ENCODE data around the gene TAMALIN.
"Not testable (repeated sequence)": the region's sequence is repeated elsewhere in the genome, so short reads cannot be mapped to it uniquely, and the experiment has no call there.

Gene TAMALIN

DNA sequence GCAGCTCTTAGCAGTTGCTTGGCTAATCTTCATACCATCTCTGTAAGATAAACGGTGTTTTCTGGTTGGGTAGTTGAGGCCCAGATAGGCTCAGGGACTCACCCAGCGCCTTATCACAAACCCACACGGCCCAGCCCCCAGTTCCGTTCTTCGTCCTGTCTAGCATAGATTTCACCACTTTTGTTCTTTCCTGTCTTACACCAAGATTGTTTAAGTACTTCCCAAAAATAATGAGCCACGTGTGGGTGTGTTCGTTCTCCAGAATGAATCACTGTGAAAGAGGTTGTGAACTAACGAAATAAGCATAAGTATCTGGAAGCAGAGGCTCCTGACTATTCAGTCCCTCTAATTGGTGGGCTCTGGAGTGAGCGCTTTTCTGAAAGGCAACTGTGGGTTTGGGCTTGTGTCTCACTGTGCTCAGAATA, 33.9 kb upstream of the TAMALIN start:
- peaks cover 43% of the 10 kb centered on the region for H3K36me3 ChIP-seq (ENCODE audit: insufficient read depth, low read length)
- no peaks in the 10 kb centered on the region for H3K9me3 ChIP-seq (ENCODE audit: low read length)
- no peak overlapping the region for H3K4me3 ChIP-seq (ENCODE audit: low read length)
- H3K27me3 ChIP-seq (ENCODE audit: insufficient read depth, low read length): no peaks in the 10 kb centered on the region
- H2AFZ ChIP-seq (ENCODE audit: low read depth, low read length): no peak overlapping the region
- no peaks in the 10 kb centered on the region for H3K4me1 ChIP-seq (ENCODE audit: insufficient read depth, low read length)

- H3K36me3 ChIP-seq (ENCODE audit: insufficient read depth, low read length): peaks cover 44% of the 10 kb centered on the region
- H3K27me3 ChIP-seq (ENCODE audit: insufficient read depth, low read length): no peaks in the 10 kb centered on the region
- H3K4me1 ChIP-seq (ENCODE audit: insufficient read depth, low read length): no peaks in the 10 kb centered on the region
- no peak overlapping the region for H2AFZ ChIP-seq (ENCODE audit: low read depth, low read length)
- H3K4me3 ChIP-seq (ENCODE audit: low read length): no peak overlapping the region
- H3K9me3 ChIP-seq (ENCODE audit: low read length): no peaks in the 10 kb centered on the region
These were observed 33.2 kb upstream of the TAMALIN start for GRCh38 chr12:51973560-51973959.

DNA sequence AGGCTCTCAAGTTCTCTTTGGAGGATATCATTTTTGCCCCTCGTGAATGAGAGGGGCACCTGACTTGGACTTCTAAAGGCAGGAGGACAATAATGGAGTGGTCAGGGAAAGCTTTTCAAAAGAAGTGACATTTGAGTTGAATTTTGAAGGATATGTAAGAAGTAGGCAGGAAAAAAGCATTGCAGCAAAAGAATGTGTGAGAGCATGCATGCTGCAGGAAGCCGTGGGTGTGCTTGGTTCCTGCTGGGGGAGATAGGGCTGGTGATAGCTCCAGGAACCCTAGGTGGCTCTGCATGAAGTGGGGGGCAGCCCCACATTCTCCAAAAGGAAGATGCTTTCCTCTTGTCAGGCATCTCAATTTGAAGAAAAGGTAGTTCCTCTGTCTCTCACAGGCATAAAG, 32.1 kb upstream of the TAMALIN start:
- Histone ChIP-seq H3K4me3 (ENCODE audit: low read length) (no peak overlapping the region), H3K4me1 (ENCODE audit: insufficient read depth, low read length) (no peaks in the 10 kb centered on the region), H2AFZ (ENCODE audit: low read depth, low read length) (no peak overlapping the region), H3K27me3 (ENCODE audit: insufficient read depth, low read length) (no peaks in the 10 kb centered on the region), H3K36me3 (ENCODE audit: insufficient read depth, low read length) (peaks cover 42% of the 10 kb centered on the region), H3K9me3 (ENCODE audit: low read length) (no peaks in the 10 kb centered on the region)

DNA sequence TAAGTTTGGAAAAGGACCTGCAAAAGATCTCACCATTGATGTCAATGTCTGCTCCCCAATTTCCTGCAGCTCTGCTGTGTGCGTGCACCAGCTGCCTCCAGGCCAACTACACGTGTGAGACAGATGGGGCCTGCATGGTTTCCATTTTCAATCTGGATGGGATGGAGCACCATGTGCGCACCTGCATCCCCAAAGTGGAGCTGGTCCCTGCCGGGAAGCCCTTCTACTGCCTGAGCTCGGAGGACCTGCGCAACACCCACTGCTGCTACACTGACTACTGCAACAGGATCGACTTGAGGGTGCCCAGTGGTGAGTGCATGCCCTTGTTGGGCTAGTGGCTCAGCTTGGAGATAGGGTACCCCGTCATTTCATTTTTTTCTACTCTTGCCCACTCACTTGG, 31.6 kb upstream of the TAMALIN start:
- Histone ChIP-seq H3K36me3 (ENCODE audit: insufficient read depth, low read length) (peaks cover 42% of the 10 kb centered on the region), H3K4me1 (ENCODE audit: insufficient read depth, low read length) (no peaks in the 10 kb centered on the region)

GRCh38 chr12:51976376-51977160, 30.2 kb upstream of the TAMALIN start:
- H3K9me3 ChIP-seq (ENCODE audit: low read length): no peaks in the 10 kb centered on the region
- H3K4me1 ChIP-seq (ENCODE audit: insufficient read depth, low read length): no peaks in the 10 kb centered on the region
- peaks cover 53% of the 10 kb centered on the region for H3K36me3 ChIP-seq (ENCODE audit: insufficient read depth, low read length)
- H3K27me3 ChIP-seq (ENCODE audit: insufficient read depth, low read length): no peaks in the 10 kb centered on the region
- no peak overlapping the region for H3K4me3 ChIP-seq (ENCODE audit: low read length)
- no peak overlapping the region for H2AFZ ChIP-seq (ENCODE audit: low read depth, low read length)

More for the DNA sequence above, 31.6 kb upstream of the TAMALIN start:
- Histone ChIP-seq H3K9me3 (ENCODE audit: low read length) (no peaks in the 10 kb centered on the region), H3K4me3 (ENCODE audit: low read length) (no peak overlapping the region), H3K27me3 (ENCODE audit: insufficient read depth, low read length) (no peaks in the 10 kb centered on the region), H2AFZ (ENCODE audit: low read depth, low read length) (no peak overlapping the region)

DNA sequence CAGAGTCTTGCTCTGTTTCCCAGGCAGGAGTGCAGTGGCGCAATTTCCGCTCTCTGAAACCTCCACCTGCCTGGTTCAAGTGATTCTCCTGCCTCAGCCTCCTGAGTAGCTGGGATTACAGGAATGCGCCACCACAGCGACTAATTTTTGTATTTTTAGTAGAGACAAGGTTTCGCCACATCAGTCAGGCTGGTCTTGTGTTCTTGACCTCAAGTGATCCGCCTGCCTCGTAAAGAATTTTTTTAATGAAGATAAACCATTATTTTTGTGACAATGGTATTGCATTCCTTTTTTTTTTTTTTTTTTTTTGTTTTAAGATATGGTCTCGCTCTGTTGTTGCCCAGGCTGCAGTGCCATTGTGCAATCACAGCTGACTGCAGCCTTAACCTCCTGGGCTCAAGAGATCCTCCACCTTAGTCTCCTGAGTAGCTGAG, 29.4 kb upstream of the TAMALIN start:
- H3K4me3 ChIP-seq (ENCODE audit: low read length): no peak overlapping the region
- H3K4me1 ChIP-seq (ENCODE audit: insufficient read depth, low read length): no peaks in the 10 kb centered on the region

GRCh38 chr12:51979306-51979705, 27.4 kb upstream of the TAMALIN start:
- not testable (repeated sequence) for H3K9me3 ChIP-seq (ENCODE audit: low read length); H3K4me3 ChIP-seq (ENCODE audit: low read length); H3K4me1 ChIP-seq (ENCODE audit: insufficient read depth, low read length); H2AFZ ChIP-seq (ENCODE audit: low read depth, low read length); H3K27me3 ChIP-seq (ENCODE audit: insufficient read depth, low read length)
- H3K36me3 ChIP-seq (ENCODE audit: insufficient read depth, low read length): peaks cover 76% of the 10 kb centered on the region

More for the DNA sequence above, 29.4 kb upstream of the TAMALIN start:
- peaks cover 60% of the 10 kb centered on the region for H3K36me3 ChIP-seq (ENCODE audit: insufficient read depth, low read length)
- H2AFZ ChIP-seq (ENCODE audit: low read depth, low read length): no peak overlapping the region
- no peaks in the 10 kb centered on the region for H3K27me3 ChIP-seq (ENCODE audit: insufficient read depth, low read length)
- H3K9me3 ChIP-seq (ENCODE audit: low read length): no peaks in the 10 kb centered on the region

DNA sequence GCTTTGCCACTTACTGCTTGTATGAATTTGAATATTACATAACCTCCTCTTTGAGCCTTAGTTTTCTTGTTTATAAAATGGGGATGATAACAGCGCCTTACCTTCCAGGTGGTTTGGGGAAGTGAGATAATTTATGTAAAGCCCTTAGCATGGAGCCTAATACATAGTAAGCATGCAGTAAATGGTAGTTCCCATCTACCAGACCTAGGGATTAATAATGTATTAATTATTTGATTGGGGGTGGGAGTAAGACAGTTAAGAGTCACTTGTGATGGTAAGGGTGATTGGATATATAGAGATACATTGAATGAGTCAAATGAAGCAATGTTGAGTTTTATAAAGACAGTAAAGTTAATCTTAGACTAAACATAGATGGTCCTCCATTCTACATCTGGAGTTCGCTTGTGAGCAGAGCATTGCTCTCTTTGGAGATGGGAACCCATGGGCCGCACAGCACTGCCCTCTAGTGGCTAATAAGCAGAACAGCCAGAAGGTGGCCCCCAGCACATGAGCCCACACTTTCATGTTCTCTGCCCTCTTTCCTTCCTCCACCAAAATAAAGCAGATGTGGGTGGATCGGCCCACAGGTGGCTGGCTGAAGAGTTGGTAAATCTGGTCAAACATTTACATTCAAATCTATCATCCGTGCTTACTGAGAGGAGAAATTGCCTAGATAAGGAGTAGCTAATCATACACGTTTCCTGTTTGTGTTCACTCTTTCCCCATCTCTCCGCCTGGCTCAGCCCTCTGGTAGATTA, 26.5 kb upstream of the TAMALIN start:
- Histone ChIP-seq H2AFZ (ENCODE audit: low read depth, low read length) (no peak overlapping the region), H3K4me1 (ENCODE audit: insufficient read depth, low read length) (no peaks in the 10 kb centered on the region), H3K36me3 (ENCODE audit: insufficient read depth, low read length) (peaks cover 81% of the 10 kb centered on the region), H3K4me3 (ENCODE audit: low read length) (no peak overlapping the region), H3K9me3 (ENCODE audit: low read length) (no peaks in the 10 kb centered on the region), H3K27me3 (ENCODE audit: insufficient read depth, low read length) (no peaks in the 10 kb centered on the region)

- Histone ChIP-seq H3K36me3 (ENCODE audit: insufficient read depth, low read length) (peaks cover 81% of the 10 kb centered on the region), H3K27me3 (ENCODE audit: insufficient read depth, low read length) (no peaks in the 10 kb centered on the region), H3K4me3 (ENCODE audit: low read length) (no peak overlapping the region), H2AFZ (ENCODE audit: low read depth, low read length) (no peak overlapping the region), H3K4me1 (ENCODE audit: insufficient read depth, low read length) (no peaks in the 10 kb centered on the region), H3K9me3 (ENCODE audit: low read length) (no peaks in the 10 kb centered on the region)
These were observed 26.0 kb upstream of the TAMALIN start for GRCh38 chr12:51980809-51981127.

GRCh38 chr12:51984657-51985056, 22.1 kb upstream of the TAMALIN start:
- H3K9me3 ChIP-seq (ENCODE audit: low read length): no peaks in the 10 kb centered on the region
- no peak overlapping the region for H2AFZ ChIP-seq (ENCODE audit: low read depth, low read length)
- H3K27me3 ChIP-seq (ENCODE audit: insufficient read depth, low read length): no peaks in the 10 kb centered on the region
- H3K4me3 ChIP-seq (ENCODE audit: low read length): no peak overlapping the region
- peaks cover 77% of the 10 kb centered on the region for H3K36me3 ChIP-seq (ENCODE audit: insufficient read depth, low read length)
- no peaks in the 10 kb centered on the region for H3K4me1 ChIP-seq (ENCODE audit: insufficient read depth, low read length)

DNA sequence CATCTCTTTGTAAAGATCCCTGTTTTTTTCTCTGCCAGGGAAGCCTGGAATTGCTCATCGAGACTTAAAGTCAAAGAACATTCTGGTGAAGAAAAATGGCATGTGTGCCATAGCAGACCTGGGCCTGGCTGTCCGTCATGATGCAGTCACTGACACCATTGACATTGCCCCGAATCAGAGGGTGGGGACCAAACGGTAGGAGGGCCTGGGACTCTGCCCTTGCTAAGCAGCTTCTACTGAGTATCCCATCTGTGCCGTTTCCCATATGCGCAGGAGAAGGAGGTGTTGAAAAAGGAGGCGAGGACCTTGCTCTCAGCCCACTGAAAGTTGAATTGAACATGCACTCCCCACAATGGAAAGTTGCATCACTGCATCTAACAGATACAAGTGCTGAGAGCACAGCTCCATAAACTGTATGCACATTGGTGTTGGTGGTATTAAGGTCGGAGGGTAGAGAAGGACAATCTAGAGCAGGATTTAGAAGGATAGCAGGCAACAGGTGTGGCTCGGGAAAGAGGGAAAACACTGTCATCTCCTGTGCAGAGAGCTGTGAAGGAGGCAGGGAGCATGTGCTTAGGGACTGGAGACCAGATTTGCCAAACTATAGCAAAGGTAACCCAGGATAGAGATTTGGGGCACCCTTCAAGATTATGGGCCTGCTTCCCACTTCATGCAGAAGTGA, 21.5 kb upstream of the TAMALIN start:
- no peak overlapping the region for H3K4me3 ChIP-seq (ENCODE audit: low read length)
- no peaks in the 10 kb centered on the region for H3K4me1 ChIP-seq (ENCODE audit: insufficient read depth, low read length)
- no peaks in the 10 kb centered on the region for H3K27me3 ChIP-seq (ENCODE audit: insufficient read depth, low read length)
- H2AFZ ChIP-seq (ENCODE audit: low read depth, low read length): no peak overlapping the region
- no peaks in the 10 kb centered on the region for H3K9me3 ChIP-seq (ENCODE audit: low read length)
- peaks cover 77% of the 10 kb centered on the region for H3K36me3 ChIP-seq (ENCODE audit: insufficient read depth, low read length)

DNA sequence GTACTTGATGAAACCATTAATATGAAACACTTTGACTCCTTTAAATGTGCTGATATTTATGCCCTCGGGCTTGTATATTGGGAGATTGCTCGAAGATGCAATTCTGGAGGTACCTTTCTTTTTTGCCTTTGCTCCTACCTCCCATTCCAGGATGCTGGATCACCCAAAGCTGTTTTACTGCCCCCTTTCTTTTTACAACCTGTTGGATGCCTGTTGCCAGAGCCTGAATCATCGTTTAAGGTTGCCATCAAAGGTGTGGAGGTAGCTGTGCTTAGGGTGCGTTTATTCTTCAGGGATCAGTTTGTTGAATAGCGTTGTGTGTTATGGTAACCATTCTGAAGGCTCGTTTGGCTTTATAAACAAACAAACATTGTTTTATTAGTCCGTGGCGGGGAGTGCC, 19.9 kb upstream of the TAMALIN start:
- Histone ChIP-seq H3K36me3 (ENCODE audit: insufficient read depth, low read length) (peaks cover 80% of the 10 kb centered on the region), H3K9me3 (ENCODE audit: low read length) (no peaks in the 10 kb centered on the region)

DNA sequence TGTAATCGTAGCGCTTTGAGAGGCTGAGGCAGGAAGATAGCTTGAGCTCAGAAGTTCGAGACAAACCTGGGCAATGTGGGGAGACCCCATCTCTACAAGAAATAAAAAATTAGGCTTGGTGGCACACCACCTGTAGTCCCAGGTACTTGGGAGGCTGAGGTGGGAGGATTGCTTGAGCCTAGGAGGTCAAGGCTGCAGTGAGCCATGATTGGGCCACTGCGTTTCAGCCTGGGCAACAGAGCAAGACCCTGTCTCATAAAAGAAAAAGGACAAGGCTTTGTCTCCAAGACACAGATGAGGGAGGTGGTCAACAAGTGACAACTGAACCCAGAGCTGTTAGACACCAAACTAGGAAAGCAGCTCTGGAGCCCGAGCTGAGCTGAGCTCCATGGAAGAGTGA, 14.5 kb upstream of the TAMALIN start:
- H3K9me3 ChIP-seq (ENCODE audit: low read length): no peaks in the 10 kb centered on the region
- H3K36me3 ChIP-seq (ENCODE audit: insufficient read depth, low read length): peaks cover 72% of the 10 kb centered on the region
- no peak overlapping the region for H2AFZ ChIP-seq (ENCODE audit: low read depth, low read length)
- H3K4me1 ChIP-seq (ENCODE audit: insufficient read depth, low read length): no peaks in the 10 kb centered on the region
- no peak overlapping the region for H3K4me3 ChIP-seq (ENCODE audit: low read length)
- no peaks in the 10 kb centered on the region for H3K27me3 ChIP-seq (ENCODE audit: insufficient read depth, low read length)

More for the DNA sequence above, 19.9 kb upstream of the TAMALIN start:
- Histone ChIP-seq H3K4me3 (ENCODE audit: low read length) (no peak overlapping the region), H3K27me3 (ENCODE audit: insufficient read depth, low read length) (no peaks in the 10 kb centered on the region), H3K4me1 (ENCODE audit: insufficient read depth, low read length) (no peaks in the 10 kb centered on the region), H2AFZ (ENCODE audit: low read depth, low read length) (no peak overlapping the region)

Measured in neuron (in vitro differentiated cells).